Stimulated activated CD4-positive, alpha-beta T cell treated with anti-CD3 and anti-CD28 coated beads, Interleukin-15, amount 100 ng/mL, for 1 hour (primary cell): ENCODE measurements around the gene KLF13.
"Not testable (repeated sequence)": the region's sequence is repeated elsewhere in the genome, so short reads cannot be mapped to it uniquely, and the experiment has no call there.

Experiments
- DNase-seq, 2 donors: peaks; one replicate each; pipeline ENCODE4 v3.0.0-alpha.2; 2020; ENCODE audit warnings: low read depth in 1 of 2, low spot score in 1 of 2

KLF13 gene

GRCh38 chr15:31344823-31345605 lies 18.4 kb downstream of the KLF13 start:
- no peak for DNase-seq

- no peak for DNase-seq
Observed at GRCh38 chr15:31345606-31346366, 19.2 kb downstream of the KLF13 start.

GRCh38 chr15:31346367-31347066 lies 19.9 kb downstream of the KLF13 start:
- no peak for DNase-seq

GRCh38 chr15:31347067-31347975 lies 20.7 kb downstream of the KLF13 start:
- peak; percentile 54 to 65 for DNase-seq

GRCh38 chr15:31347981-31348803 lies 21.6 kb downstream of the KLF13 start:
- no peak for DNase-seq

- no peak for DNase-seq
Observed at GRCh38 chr15:31349233-31350141, 22.9 kb downstream of the KLF13 start.

GRCh38 chr15:31350771-31351170 lies 24.1 kb downstream of the KLF13 start:
- no peak for DNase-seq

GRCh38 chr15:31352339-31352751 lies 25.7 kb downstream of the KLF13 start:
- no peak for DNase-seq

GRCh38 chr15:31352911-31353811 lies 26.5 kb downstream of the KLF13 start:
- DNase-seq: no peak

- DNase-seq: no peak
Observed at GRCh38 chr15:31353931-31354330, 27.3 kb downstream of the KLF13 start.

- DNase-seq: not testable (repeated sequence)
Observed at GRCh38 chr15:31356097-31356496, 29.5 kb downstream of the KLF13 start.

- DNase-seq: no peak
Observed at GRCh38 chr15:31357148-31357547, 30.5 kb downstream of the KLF13 start.

GRCh38 chr15:31358163-31358562 lies 31.5 kb downstream of the KLF13 start:
- no peak for DNase-seq

- DNase-seq: no peak
Observed at GRCh38 chr15:31358957-31359701, 32.5 kb downstream of the KLF13 start.

GRCh38 chr15:31359702-31360111 lies 33.1 kb downstream of the KLF13 start:
- no peak for DNase-seq

- no peak for DNase-seq
Observed at GRCh38 chr15:31360158-31360561, 33.5 kb downstream of the KLF13 start.
